HepG2 (cell line): ENCODE results near the gene DTYMK. TPM values are rescaled to one million over a fixed set of nuclear protein-coding genes. Genes with fewer than 3 reads are reported as not detected.

Experiments
- AGO1 ChIP-seq: fragments of 200-400 bp; formaldehyde crosslinking; IDR thresholded peaks from 2 replicates; pipeline ENCODE4 v1.6.1; 2017; ENCODE audit warnings: mild to moderate bottlenecking, low read depth, low read length, moderate library complexity; ENCODE audit not compliant: poor library complexity, severe bottlenecking
- BRF2 ChIP-seq: sonication (generic); formaldehyde crosslinking; IDR thresholded peaks from 2 replicates; pipeline ENCODE4 v1.8.1; 2022; ENCODE audit warnings: mild to moderate bottlenecking, missing genetic modification reagents
- GATAD1 ChIP-seq: IDR thresholded peaks from 2 replicates; pipeline ENCODE4 v1.6.1; 2016; ENCODE audit warnings: missing genetic modification reagents, missing compliant biosample characterization
- IKZF1 ChIP-seq: fragments of 450-650 bp; IDR thresholded peaks from 2 replicates; pipeline ENCODE4 v1.7.1; 2016
- IKZF4 ChIP-seq: sonication (generic); formaldehyde crosslinking; IDR thresholded peaks from 2 replicates; pipeline ENCODE4 v1.5.1; 2020; ENCODE audit warnings: borderline replicate concordance, mild to moderate bottlenecking, low read depth, missing genetic modification reagents; ENCODE audit errors: not compliant biosample characterization
- KDM5B ChIP-seq: sonication (generic); formaldehyde crosslinking; IDR thresholded peaks from 2 replicates; pipeline ENCODE4 v1.4.0; 2020; ENCODE audit warnings: missing genetic modification reagents, mild to moderate bottlenecking, borderline replicate concordance
- NFIC ChIP-seq: IDR thresholded peaks from 2 replicates; pipeline ENCODE4 v1.6.1; 2012; ENCODE audit warnings: mild to moderate bottlenecking, low read length, inconsistent platforms
- POGZ ChIP-seq: sonication (generic); formaldehyde crosslinking; IDR thresholded peaks from 2 replicates; pipeline ENCODE4 v1.4.0; 2020; ENCODE audit warnings: mild to moderate bottlenecking, missing genetic modification reagents
- RBAK ChIP-seq: sonication (generic); formaldehyde crosslinking; IDR thresholded peaks from 2 replicates; pipeline ENCODE4 v1.5.1; 2020; ENCODE audit warnings: mild to moderate bottlenecking, missing genetic modification reagents
- RERE ChIP-seq: IDR thresholded peaks from 2 replicates; pipeline ENCODE4 v1.6.1; 2016; ENCODE audit warnings: low read depth, missing genetic modification reagents, missing compliant biosample characterization
- SRSF9 ChIP-seq: fragments of 200-400 bp; formaldehyde crosslinking; IDR thresholded peaks from 2 replicates; pipeline ENCODE4 v1.6.1; 2018; ENCODE audit warnings: borderline replicate concordance, mild to moderate bottlenecking, low read depth, low read length; ENCODE audit not compliant: insufficient read depth, poor library complexity, severe bottlenecking
- STAT5B ChIP-seq: sonication (generic); formaldehyde crosslinking; IDR thresholded peaks from 2 replicates; pipeline ENCODE4 v1.4.0; 2020; ENCODE audit warnings: missing genetic modification reagents
- TSC22D2 ChIP-seq: sonication (generic); formaldehyde crosslinking; IDR thresholded peaks from 2 replicates; pipeline ENCODE4 v1.5.1; 2020; ENCODE audit warnings: missing genetic modification reagents, mild to moderate bottlenecking, borderline replicate concordance
- YY1 ChIP-seq: IDR thresholded peaks from 2 replicates; pipeline ENCODE4 v1.6.1; 2011; ENCODE audit warnings: low read length, low read depth, moderate library complexity, mild to moderate bottlenecking; ENCODE audit not compliant: insufficient read depth, insufficient replicate concordance
- ZBTB8A ChIP-seq: sonication (generic); formaldehyde crosslinking; IDR thresholded peaks from 2 replicates; pipeline ENCODE4 v1.4.0; 2020; ENCODE audit warnings: mild to moderate bottlenecking, low read depth, missing genetic modification reagents, borderline replicate concordance
- ZC3H4 ChIP-seq: sonication (generic); formaldehyde crosslinking; IDR thresholded peaks from 2 replicates; pipeline ENCODE4 v1.4.0; 2020; ENCODE audit warnings: missing genetic modification reagents, borderline replicate concordance
- ZNF18 ChIP-seq: sonication (generic); formaldehyde crosslinking; IDR thresholded peaks from 2 replicates; pipeline ENCODE4 v1.8.0; 2022; ENCODE audit warnings: mild to moderate bottlenecking, missing genetic modification reagents; ENCODE audit not compliant: insufficient replicate concordance
- ZNF333 ChIP-seq: sonication (generic); formaldehyde crosslinking; IDR thresholded peaks from 2 replicates; pipeline ENCODE4 v1.4.0; 2020; ENCODE audit warnings: mild to moderate bottlenecking, missing genetic modification reagents, borderline replicate concordance
- ZNF44 ChIP-seq: sonication (generic); formaldehyde crosslinking; IDR thresholded peaks from 2 replicates; pipeline ENCODE4 v1.5.1; 2020; ENCODE audit warnings: mild to moderate bottlenecking, missing genetic modification reagents
- ZNF674 ChIP-seq: sonication (generic); formaldehyde crosslinking; IDR thresholded peaks from 2 replicates; pipeline ENCODE4 v1.5.0; 2020; ENCODE audit warnings: low read depth, mild to moderate bottlenecking, missing genetic modification reagents
- ZNF768 ChIP-seq: sonication (generic); formaldehyde crosslinking; IDR thresholded peaks from 2 replicates; pipeline ENCODE4 v1.4.0; 2020; ENCODE audit warnings: missing genetic modification reagents
- polyA plus RNA-seq, 8 experiments: library from polyadenylated mRNA; depleted of rRNA in 3 of 8; stranded (reverse) in 7 of 8; unstranded in 1 of 8; fragments of >200 nt; fragmentation: Illumina TruSeq in 4 of 8; extraction: Trizol in 4 of 8; gene quantifications; 2 replicates each; pipeline versions ENCODE4 v1.2.1 to v1.2.3, GENCODE V29; 2011 to 2016; ENCODE audit warnings: low read depth in 4 of 8, missing spikeins in 1 of 8, mixed read lengths in 1 of 8; ENCODE audit not compliant: insufficient read depth in 1 of 8
- total RNA-seq, 5 experiments: library from RNA; depleted of rRNA; stranded (reverse); fragments of >200 nt; fragmentation: Illumina TruSeq; extraction: Trizol; gene quantifications; 2 replicates each; pipeline ENCODE4 v1.2.3, GENCODE V29; 2016; ENCODE audit warnings: low read depth in 1 of 5

Gene DTYMK
- total and polyA plus RNA-seq, 2 of the 13 experiments (the other 11 are each of a cell fraction or from before 2014, with no cell fraction given): 57.5 to 134 TPM

- TF ChIP-seq RERE (CRISPR knock-in tag): no peak
- no peak for TF ChIP-seq NFIC
- no peak for TF ChIP-seq SRSF9
- TF ChIP-seq KDM5B (CRISPR knock-in tag): peak; percentile 89
- TF ChIP-seq POGZ (CRISPR knock-in tag): peak; percentile 49; the same call in 1 of the 2 replicates
- TF ChIP-seq YY1: no peak
- TF ChIP-seq ZC3H4 (CRISPR knock-in tag): no peak
- TF ChIP-seq BRF2 (CRISPR knock-in tag): no peak
- peak; percentile 94 for TF ChIP-seq ZNF768 (CRISPR knock-in tag)
- no peak for TF ChIP-seq AGO1
- peak; percentile 38; the same call in 1 of the 2 replicates for TF ChIP-seq GATAD1 (CRISPR knock-in tag)
- no peak for TF ChIP-seq ZBTB8A (CRISPR knock-in tag)
- no peak for TF ChIP-seq RBAK (CRISPR knock-in tag)
- no peak for TF ChIP-seq ZNF18 (CRISPR knock-in tag)
- TF ChIP-seq TSC22D2 (CRISPR knock-in tag): peak; percentile 58; the same call in 1 of the 2 replicates
- TF ChIP-seq STAT5B (CRISPR knock-in tag): no peak
- TF ChIP-seq IKZF4 (CRISPR knock-in tag): peak; percentile 17
- no peak for TF ChIP-seq ZNF44 (CRISPR knock-in tag)
- TF ChIP-seq IKZF1: no peak
- peak; percentile 88; the same call in 1 of the 2 replicates for TF ChIP-seq ZNF333 (CRISPR knock-in tag)
- no peak for TF ChIP-seq ZNF674 (CRISPR knock-in tag)
Observed at GRCh38 chr2:241636182-241637017, 50.2 kb downstream of the DTYMK start (continued).
